Activated naive CD8-positive, alpha-beta T cell (primary cell): ENCODE results near the gene MAPK7.
A peak's percentile ranks its signal among the peaks of the same experiment; 100 is the strongest.

ENCODE experiments used
- H3K27ac Mint-ChIP-seq: one replicate; pipeline ENCODE4 v1.8.0; 2021; ENCODE audit warnings: mixed read lengths
- H3K27me3 Mint-ChIP-seq: one replicate; pipeline ENCODE4 v1.8.0; 2021; ENCODE audit warnings: mixed read lengths
- H3K36me3 Mint-ChIP-seq: one replicate; pipeline ENCODE4 v1.8.0; 2021; ENCODE audit warnings: mixed read lengths
- H3K4me1 Mint-ChIP-seq: one replicate; pipeline ENCODE4 v1.8.0; 2021; ENCODE audit warnings: low read depth, mixed read lengths
- H3K4me3 Mint-ChIP-seq: one replicate; pipeline ENCODE4 v1.8.0; 2021; ENCODE audit warnings: mild to moderate bottlenecking, mixed read lengths
- H3K9me3 Mint-ChIP-seq: one replicate; pipeline ENCODE4 v1.8.0; 2021; ENCODE audit warnings: low read depth, mixed read lengths

The MAPK7 gene

GRCh38 chr17:19377602-19378415 lies 489 bp upstream of the MAPK7 start:
- H3K4me3 Mint-ChIP-seq: peak overlapping the region; percentile 100
- no peaks in the 10 kb centered on the region for H3K9me3 Mint-ChIP-seq
- no peaks in the 10 kb centered on the region for H3K27me3 Mint-ChIP-seq
- peaks cover 2% of the 10 kb centered on the region for H3K36me3 Mint-ChIP-seq
- peaks cover 9% of the 10 kb centered on the region for H3K4me1 Mint-ChIP-seq
- H3K27ac Mint-ChIP-seq: peak overlapping the region; percentile 98

GRCh38 chr17:19379361-19380065 lies 1.2 kb downstream of the MAPK7 start:
- H3K4me1 Mint-ChIP-seq: peaks cover 12% of the 10 kb centered on the region
- peak overlapping the region; percentile 50 for H3K27ac Mint-ChIP-seq
- no peaks in the 10 kb centered on the region for H3K27me3 Mint-ChIP-seq
- H3K9me3 Mint-ChIP-seq: no peaks in the 10 kb centered on the region
- peaks cover 6% of the 10 kb centered on the region for H3K36me3 Mint-ChIP-seq
- peak overlapping the region; percentile 75 for H3K4me3 Mint-ChIP-seq

DNA sequence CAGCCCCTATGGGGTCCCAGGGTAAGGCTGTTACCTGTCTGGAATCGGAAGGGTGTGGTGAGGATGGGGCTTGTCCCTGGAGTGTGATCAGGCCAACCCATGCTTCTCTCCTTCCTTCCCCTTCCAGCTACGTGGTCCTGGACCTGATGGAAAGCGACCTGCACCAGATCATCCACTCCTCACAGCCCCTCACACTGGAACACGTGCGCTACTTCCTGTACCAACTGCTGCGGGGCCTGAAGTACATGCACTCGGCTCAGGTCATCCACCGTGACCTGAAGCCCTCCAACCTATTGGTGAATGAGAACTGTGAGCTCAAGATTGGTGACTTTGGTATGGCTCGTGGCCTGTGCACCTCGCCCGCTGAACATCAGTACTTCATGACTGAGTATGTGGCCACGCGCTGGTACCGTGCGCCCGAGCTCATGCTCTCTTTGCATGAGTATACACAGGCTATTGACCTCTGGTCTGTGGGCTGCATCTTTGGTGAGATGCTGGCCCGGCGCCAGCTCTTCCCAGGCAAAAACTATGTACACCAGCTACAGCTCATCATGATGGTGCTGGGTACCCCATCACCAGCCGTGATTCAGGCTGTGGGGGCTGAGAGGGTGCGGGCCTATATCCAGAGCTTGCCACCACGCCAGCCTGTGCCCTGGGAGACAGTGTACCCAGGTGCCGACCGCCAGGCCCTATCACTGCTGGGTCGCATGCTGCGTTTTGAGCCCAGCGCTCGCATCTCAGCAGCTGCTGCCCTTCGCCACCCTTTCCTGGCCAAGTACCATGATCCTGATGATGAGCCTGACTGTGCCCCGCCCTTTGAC lies 2.4 kb downstream of the MAPK7 start:
- Mint-ChIP-seq H3K27me3 (no peaks in the 10 kb centered on the region), H3K27ac (no peak overlapping the region), H3K9me3 (no peaks in the 10 kb centered on the region), H3K4me1 (peaks cover 12% of the 10 kb centered on the region), H3K36me3 (peaks cover 7% of the 10 kb centered on the region), H3K4me3 (no peak overlapping the region)

- Mint-ChIP-seq H3K4me1 (peaks cover 14% of the 10 kb centered on the region), H3K36me3 (peaks cover 7% of the 10 kb centered on the region), H3K4me3 (no peak overlapping the region), H3K9me3 (no peaks in the 10 kb centered on the region), H3K27me3 (peaks cover 1% of the 10 kb centered on the region), H3K27ac (no peak overlapping the region)
Measured at GRCh38 chr17:19381361-19381740, 3.1 kb downstream of the MAPK7 start.

GRCh38 chr17:19381741-19382444 lies 3.6 kb downstream of the MAPK7 start:
- Mint-ChIP-seq H3K4me3 (no peak overlapping the region), H3K9me3 (no peaks in the 10 kb centered on the region), H3K27ac (no peak overlapping the region), H3K4me1 (peaks cover 12% of the 10 kb centered on the region), H3K27me3 (peaks cover 2% of the 10 kb centered on the region), H3K36me3 (peaks cover 7% of the 10 kb centered on the region)

GRCh38 chr17:19382531-19383444 lies 4.5 kb downstream of the MAPK7 start:
- Mint-ChIP-seq H3K27ac (no peak overlapping the region), H3K4me1 (peaks cover 10% of the 10 kb centered on the region), H3K27me3 (peaks cover 2% of the 10 kb centered on the region), H3K36me3 (peaks cover 7% of the 10 kb centered on the region), H3K4me3 (no peak overlapping the region), H3K9me3 (no peaks in the 10 kb centered on the region)

DNA sequence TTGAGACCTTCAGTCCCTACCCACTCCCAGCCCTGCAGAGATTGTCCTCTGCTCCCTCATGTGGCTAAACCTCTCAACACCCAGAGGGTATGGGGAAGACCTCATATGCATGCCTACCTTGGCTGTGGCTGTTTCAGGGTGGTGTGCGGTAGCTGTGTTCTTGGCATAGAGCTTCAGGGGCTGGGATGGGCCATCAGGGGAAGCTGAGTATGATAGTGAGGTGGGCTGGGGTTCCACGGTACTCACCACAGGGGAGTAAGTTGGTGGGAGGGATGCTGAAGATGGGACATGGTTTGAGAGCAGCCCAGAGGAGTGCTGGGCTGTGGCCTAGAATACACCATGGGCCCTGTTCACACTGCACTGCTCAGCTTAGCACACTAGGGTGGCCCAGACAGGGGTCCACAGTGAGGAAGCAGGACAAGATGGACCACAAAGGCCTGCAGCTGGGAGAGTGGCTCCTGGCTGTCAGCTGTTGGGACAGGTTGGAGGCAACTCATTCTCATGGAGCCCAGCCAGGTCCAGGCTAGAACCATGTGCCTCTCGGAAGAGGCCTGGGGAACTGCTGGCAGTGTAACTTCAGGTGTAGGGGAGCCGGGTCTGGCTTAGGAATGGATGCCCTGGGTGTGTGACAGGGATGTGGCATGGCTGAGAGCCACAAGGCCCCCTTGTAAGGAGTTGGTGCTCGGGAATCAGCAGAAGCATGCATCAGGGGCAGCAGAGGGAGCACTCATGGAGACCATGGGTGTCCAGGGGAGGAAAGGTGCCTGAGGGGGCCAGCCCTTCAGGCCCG lies 5.6 kb downstream of the MAPK7 start:
- H3K27ac Mint-ChIP-seq: no peak overlapping the region
- no peaks in the 10 kb centered on the region for H3K9me3 Mint-ChIP-seq
- H3K4me3 Mint-ChIP-seq: no peak overlapping the region
- peaks cover 4% of the 10 kb centered on the region for H3K27me3 Mint-ChIP-seq
- peaks cover 7% of the 10 kb centered on the region for H3K36me3 Mint-ChIP-seq
- H3K4me1 Mint-ChIP-seq: peaks cover 14% of the 10 kb centered on the region

GRCh38 chr17:19384723-19385391 lies 6.6 kb downstream of the MAPK7 start:
- Mint-ChIP-seq H3K4me1 (peaks cover 14% of the 10 kb centered on the region), H3K9me3 (no peaks in the 10 kb centered on the region), H3K27ac (no peak overlapping the region), H3K27me3 (peaks cover 4% of the 10 kb centered on the region), H3K4me3 (no peak overlapping the region), H3K36me3 (peaks cover 7% of the 10 kb centered on the region)

DNA sequence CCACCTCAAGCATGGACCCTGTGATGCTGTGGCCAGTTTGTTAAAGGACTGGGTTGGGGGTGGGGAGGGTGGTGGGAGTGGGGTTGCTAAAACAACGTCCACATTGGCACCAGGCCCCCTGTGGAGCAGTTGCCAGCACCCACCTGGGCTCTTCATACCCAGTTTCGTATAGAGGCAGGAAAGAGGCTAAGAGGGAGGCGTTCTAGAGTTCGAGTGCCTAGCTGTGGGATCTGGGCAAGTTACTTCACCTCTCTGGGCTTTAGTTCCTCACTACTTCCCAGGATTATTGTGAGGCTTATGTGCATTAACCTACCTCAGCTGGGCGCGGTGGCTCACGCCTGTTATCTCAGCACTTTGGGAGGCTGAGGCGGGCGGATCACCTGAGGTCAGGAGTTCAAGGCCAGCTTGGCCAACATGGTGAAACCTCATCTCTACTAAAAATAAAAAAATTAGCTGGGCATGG lies 7.3 kb downstream of the MAPK7 start:
- Mint-ChIP-seq H3K27ac (no peak overlapping the region), H3K4me3 (no peak overlapping the region), H3K9me3 (no peaks in the 10 kb centered on the region), H3K27me3 (peaks cover 4% of the 10 kb centered on the region), H3K36me3 (peaks cover 5% of the 10 kb centered on the region), H3K4me1 (peaks cover 14% of the 10 kb centered on the region)

GRCh38 chr17:19386051-19386929 lies 8.0 kb downstream of the MAPK7 start:
- no peaks in the 10 kb centered on the region for H3K9me3 Mint-ChIP-seq
- peaks cover 14% of the 10 kb centered on the region for H3K4me1 Mint-ChIP-seq
- peaks cover 5% of the 10 kb centered on the region for H3K36me3 Mint-ChIP-seq
- peaks cover 4% of the 10 kb centered on the region for H3K27me3 Mint-ChIP-seq
- H3K27ac Mint-ChIP-seq: no peak overlapping the region
- H3K4me3 Mint-ChIP-seq: no peak overlapping the region

DNA sequence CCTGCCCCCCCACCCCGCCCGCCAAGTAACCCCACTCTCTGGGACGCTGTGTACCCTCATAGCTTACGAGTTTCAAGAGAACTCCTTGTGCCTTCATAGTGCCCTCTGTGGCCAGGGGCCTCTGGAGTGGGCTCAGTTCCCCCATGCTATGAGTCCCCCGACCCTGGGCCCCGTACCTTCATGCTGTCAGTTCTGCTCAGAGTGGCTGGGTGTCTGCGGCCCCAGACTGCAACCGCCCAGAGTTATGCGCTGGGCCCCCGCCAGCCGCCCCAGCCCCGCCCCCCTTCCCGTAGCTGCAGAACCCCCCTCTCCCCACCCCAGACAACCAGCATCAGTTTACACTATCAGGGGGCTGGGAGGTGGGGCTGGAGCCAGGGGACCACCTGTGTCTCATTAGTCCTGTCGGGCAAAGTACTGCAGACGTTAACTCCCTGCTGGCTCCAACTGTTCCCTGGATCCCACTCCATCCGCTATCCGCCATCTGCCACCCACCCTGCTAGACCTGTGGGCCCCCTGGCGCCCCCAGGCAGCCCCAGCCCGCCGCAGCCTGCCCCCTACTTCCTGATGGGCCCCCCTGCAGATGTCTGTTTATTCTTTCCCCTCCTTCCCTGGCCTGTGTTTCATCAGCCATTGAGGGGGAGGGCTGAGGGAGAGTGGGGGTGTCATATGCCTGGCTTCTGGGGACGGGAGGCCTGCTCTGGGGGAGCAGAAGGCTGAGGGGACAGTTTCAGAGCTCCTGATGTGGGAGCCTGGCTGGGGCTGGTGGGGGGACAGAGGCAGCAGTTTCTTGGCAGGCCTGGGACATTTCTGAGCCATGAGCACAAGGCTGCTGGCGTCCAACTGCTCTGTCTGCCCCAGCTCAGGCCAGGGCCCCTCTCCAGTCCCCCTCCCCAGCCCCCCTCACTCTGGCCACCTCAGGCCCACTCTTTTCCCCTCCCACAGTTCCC lies 8.9 kb downstream of the MAPK7 start, which contains the start of gene MFAP4:
TSS of gene MFAP4 (minus strand) at position 217 of the 947 bp plus-strand sequence. CDS start at position 182, 35 bp downstream.
- Mint-ChIP-seq H3K9me3 (no peaks in the 10 kb centered on the region), H3K27ac (no peak within 1 kb of the TSS), H3K4me3 (peak within 1 kb of the TSS; percentile 42), H3K36me3 (peaks cover 5% of the 10 kb centered on the region), H3K27me3 (peaks cover 4% of the 10 kb centered on the region), H3K4me1 (peaks cover 14% of the 10 kb centered on the region)
